Trophoblast cell (in vitro differentiated cells and primary cell): ENCODE results near the gene UBR1. TPM values are rescaled to one million over a fixed set of nuclear protein-coding genes. Genes with fewer than 3 reads are reported as not detected.
A peak's percentile ranks its signal among the peaks of the same experiment; 100 is the strongest.

Source experiments
- DNase-seq, 2 donors: peaks; one replicate each; pipeline ENCODE4 v3.0.0-alpha.2; 2016
- H2AFZ ChIP-seq: 2 replicates; pipeline ENCODE4 v1.6.1; 2013; ENCODE audit warnings: low read length, moderate library complexity, mild to moderate bottlenecking; ENCODE audit not compliant: insufficient read depth, poor library complexity
- H2AK5ac ChIP-seq: 2 replicates; pipeline ENCODE4 v1.6.1; 2013; ENCODE audit warnings: mild to moderate bottlenecking, low read length
- H2BK120ac ChIP-seq: 2 replicates; pipeline ENCODE4 v1.6.1; 2013; ENCODE audit warnings: low read length, mild to moderate bottlenecking, moderate library complexity; ENCODE audit not compliant: insufficient read depth, poor library complexity
- H2BK12ac ChIP-seq: 2 replicates; pipeline ENCODE4 v1.6.1; 2013; ENCODE audit warnings: mild to moderate bottlenecking, low read length, moderate library complexity
- H2BK5ac ChIP-seq: 2 replicates; pipeline ENCODE4 v1.6.1; 2013; ENCODE audit warnings: low read length, low read depth, moderate library complexity, mild to moderate bottlenecking; ENCODE audit not compliant: poor library complexity
- H3K14ac ChIP-seq: 2 replicates; pipeline ENCODE4 v1.6.1; 2013; ENCODE audit warnings: mild to moderate bottlenecking, low read length
- H3K18ac ChIP-seq: 2 replicates; pipeline ENCODE4 v1.6.1; 2013; ENCODE audit warnings: mild to moderate bottlenecking, low read length
- H3K23ac ChIP-seq: 2 replicates; pipeline ENCODE4 v1.6.1; 2013; ENCODE audit warnings: low read length
- H3K27ac ChIP-seq: 2 replicates; pipeline ENCODE4 v1.5.1; 2013; ENCODE audit warnings: low read depth, mild to moderate bottlenecking, inconsistent platforms, low read length, moderate library complexity
- H3K27me3 ChIP-seq: 2 replicates; pipeline ENCODE4 v1.6.1; 2013; ENCODE audit warnings: inconsistent platforms, mild to moderate bottlenecking, low read length, moderate library complexity; ENCODE audit not compliant: insufficient read depth
- H3K36me3 ChIP-seq, 2 experiments: 1 replicate in 1 of 2; 2 replicates in 1 of 2; pipeline ENCODE4 v1.6.1; 2013; ENCODE audit warnings: low read length in 2 of 2, mild to moderate bottlenecking in 2 of 2, moderate library complexity in 1 of 2; ENCODE audit not compliant: insufficient read depth in 2 of 2, control insufficient read depth in 1 of 2
- H3K4ac ChIP-seq: 2 replicates; pipeline ENCODE4 v1.6.1; 2013; ENCODE audit warnings: low read depth, mild to moderate bottlenecking, low read length, moderate library complexity
- H3K4me1 ChIP-seq, 2 experiments: 1 replicate in 1 of 2; 2 replicates in 1 of 2; pipeline ENCODE4 v1.6.1; 2013; ENCODE audit warnings: low read length in 2 of 2, mild to moderate bottlenecking in 2 of 2, moderate library complexity in 1 of 2; ENCODE audit not compliant: insufficient read depth in 2 of 2, control insufficient read depth in 1 of 2
- H3K4me2 ChIP-seq: 2 replicates; pipeline ENCODE4 v1.6.1; 2013; ENCODE audit warnings: inconsistent platforms, mild to moderate bottlenecking, low read length, moderate library complexity
- H3K4me3 ChIP-seq: 2 replicates; pipeline ENCODE4 v1.5.1; 2013; ENCODE audit warnings: mild to moderate bottlenecking, low read depth, low read length, inconsistent platforms
- H3K79me1 ChIP-seq: one replicate; pipeline ENCODE4 v1.6.1; 2013; ENCODE audit warnings: low read length
- H3K79me2 ChIP-seq: 2 replicates; pipeline ENCODE4 v1.6.1; 2013; ENCODE audit warnings: low read length, mild to moderate bottlenecking; ENCODE audit not compliant: control insufficient read depth, insufficient read depth, poor library complexity
- H3K9ac ChIP-seq: 2 replicates; pipeline ENCODE4 v1.6.1; 2013; ENCODE audit warnings: mild to moderate bottlenecking, low read length
- H3K9me3 ChIP-seq: 2 replicates; pipeline ENCODE4 v1.6.1; 2013; ENCODE audit warnings: low read depth, mild to moderate bottlenecking, control low read depth, inconsistent platforms, low read length; ENCODE audit not compliant: insufficient read depth
- H4K12ac ChIP-seq: 2 replicates; pipeline ENCODE4 v1.6.1; 2013; ENCODE audit warnings: low read depth, mild to moderate bottlenecking, low read length, moderate library complexity
- H4K8ac ChIP-seq: 2 replicates; pipeline ENCODE4 v1.6.1; 2013; ENCODE audit warnings: low read depth, mild to moderate bottlenecking, low read length, moderate library complexity
- H4K91ac ChIP-seq: one replicate; pipeline ENCODE4 v1.6.1; 2013; ENCODE audit warnings: low read depth, mild to moderate bottlenecking, low read length, moderate library complexity
- WGBS: extraction: QIAGEN DNeasy Blood & Tissue Kit; methylation state at CpG from one replicate; pipeline ENCODE4 v1.1.7; 2013; ENCODE audit warnings: missing lambda C conversion rate; ENCODE audit not compliant: insufficient read length, insufficient coverage; ENCODE audit errors: extremely low coverage; 5-methylcytosine and 5-hydroxymethylcytosine counted together
- polyA plus RNA-seq: library from polyadenylated mRNA; stranded (reverse); fragments of 200-250 nt; gene quantifications from 2 replicates; pipeline ENCODE4 v1.2.3, GENCODE V29; 2013

UBR1 gene
- 14.0 and 14.4 TPM in 2 replicates for polyA plus RNA-seq

GRCh38 chr15:43105778-43106485 lies at the start of gene UBR1:
UBR1 (minus strand) TSS chr15:43106038; CDS start chr15:43106022, 16 bp downstream.
- H3K79me1 ChIP-seq = peaks cover 3% of the 10 kb centered on the region
- H3K9me3 ChIP-seq = no peaks in the 10 kb centered on the region
- peak within 1 kb of the TSS; percentile 34 for H2BK120ac ChIP-seq
- peaks cover 8% of the 10 kb centered on the region for H3K79me2 ChIP-seq
- DNase-seq = peak; percentile 88 to 93
- H3K27me3 ChIP-seq = no peaks in the 10 kb centered on the region
- peaks cover 0 to 5% of the 10 kb centered on the region in 2 experiments for H3K4me1 ChIP-seq
- H2BK5ac ChIP-seq = peak within 1 kb of the TSS; percentile 24
- peak within 1 kb of the TSS; percentile 50 for H3K27ac ChIP-seq
- H3K4me2 ChIP-seq = peak within 1 kb of the TSS; percentile 78
- H3K14ac ChIP-seq = peak within 1 kb of the TSS; percentile 76
- peaks cover 3 to 7% of the 10 kb centered on the region in 2 experiments for H3K36me3 ChIP-seq
- peak within 1 kb of the TSS; percentile 57 for H3K4ac ChIP-seq
- no peak within 1 kb of the TSS for H2BK12ac ChIP-seq
- no peak within 1 kb of the TSS for H3K23ac ChIP-seq
- H2AK5ac ChIP-seq = peak within 1 kb of the TSS; percentile 71
- peak within 1 kb of the TSS; percentile 51 for H4K91ac ChIP-seq
- H3K9ac ChIP-seq = peak within 1 kb of the TSS; percentile 96
- peak within 1 kb of the TSS; percentile 89 for H4K8ac ChIP-seq
- H4K12ac ChIP-seq = peak within 1 kb of the TSS; percentile 80
- H3K18ac ChIP-seq = peak within 1 kb of the TSS; percentile 63
- H3K4me3 ChIP-seq = peak within 1 kb of the TSS; percentile 93
- peak within 1 kb of the TSS; percentile 94 for H2AFZ ChIP-seq
- WGBS = no CpG with 5 or more reads among the region's 33 CpGs

DNA sequence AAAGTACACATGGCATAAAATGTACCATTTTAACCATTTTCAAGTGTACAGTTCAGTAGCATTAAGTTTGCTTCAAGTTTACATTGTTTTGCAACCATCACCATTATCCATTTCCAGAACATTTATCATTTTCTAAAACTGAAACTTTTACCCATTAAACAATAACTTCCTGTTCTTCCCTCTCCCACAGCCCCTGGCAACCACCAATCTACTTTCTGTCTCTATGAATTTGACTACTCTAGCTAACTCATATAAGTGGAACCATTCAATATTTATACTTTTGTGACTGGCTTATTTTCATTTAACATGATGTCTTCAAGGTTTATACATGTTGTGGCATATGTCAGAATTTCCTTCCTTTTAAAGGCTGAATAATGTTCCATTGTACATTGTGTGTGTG lies 47.4 kb upstream of the UBR1 start:
- Histone ChIP-seq H2BK120ac (no peak overlapping the region), H3K18ac (no peak overlapping the region), H3K79me1 (no peaks in the 10 kb centered on the region), H3K9me3 (no peaks in the 10 kb centered on the region), H3K4me1 (no peaks in the 10 kb centered on the region), H3K27ac (no peak overlapping the region), H3K14ac (no peak overlapping the region), H2AK5ac (no peak overlapping the region), H2AFZ (no peak overlapping the region), H3K36me3 (peaks cover 2 to 7% of the 10 kb centered on the region in 2 experiments), H3K79me2 (no peaks in the 10 kb centered on the region), H2BK12ac (no peak overlapping the region), H3K4me3 (no peak overlapping the region), H4K91ac (no peak overlapping the region), H4K8ac (no peak overlapping the region), H4K12ac (no peak overlapping the region), H3K4ac (no peak overlapping the region), H2BK5ac (no peak overlapping the region), H3K23ac (no peak overlapping the region), H3K4me2 (no peak overlapping the region), H3K9ac (no peak overlapping the region), H3K27me3 (no peaks in the 10 kb centered on the region)
- DNase-seq = no peak

DNA sequence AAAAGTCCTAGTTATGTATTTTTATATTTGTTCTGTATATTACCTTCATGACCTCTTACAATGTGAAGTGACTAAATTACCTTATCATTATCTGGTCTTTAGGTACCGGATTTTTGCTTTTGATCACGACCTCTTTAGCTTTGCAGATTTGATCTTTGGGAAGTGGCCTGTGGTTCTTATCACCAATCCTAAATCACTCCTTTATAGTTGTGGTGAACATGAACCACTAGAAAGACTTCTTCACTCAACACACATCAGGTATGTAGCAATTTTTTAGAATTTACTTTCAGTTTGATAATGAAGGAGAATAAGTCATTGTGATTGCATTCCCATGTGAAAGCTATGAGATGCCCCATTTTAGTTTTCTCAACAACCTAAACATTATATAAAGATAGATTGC lies 45.9 kb upstream of the UBR1 start:
- Histone ChIP-seq H2BK12ac (no peak overlapping the region), H2BK5ac (no peak overlapping the region), H3K27ac (no peak overlapping the region), H4K91ac (no peak overlapping the region), H3K18ac (no peak overlapping the region), H3K4me1 (no peaks in the 10 kb centered on the region), H4K12ac (no peak overlapping the region), H2BK120ac (no peak overlapping the region), H4K8ac (no peak overlapping the region), H3K14ac (no peak overlapping the region), H3K4me2 (no peak overlapping the region), H3K36me3 (peaks cover 2 to 7% of the 10 kb centered on the region in 2 experiments), H3K23ac (no peak overlapping the region), H3K4ac (no peak overlapping the region), H2AK5ac (no peak overlapping the region), H3K9ac (no peak overlapping the region), H3K27me3 (no peaks in the 10 kb centered on the region), H3K9me3 (no peaks in the 10 kb centered on the region), H3K79me1 (no peaks in the 10 kb centered on the region), H3K79me2 (no peaks in the 10 kb centered on the region), H3K4me3 (no peak overlapping the region), H2AFZ (no peak overlapping the region)
- DNase-seq = no peak
- WGBS = no CpG with 5 or more reads among the region's 2 CpGs

DNA sequence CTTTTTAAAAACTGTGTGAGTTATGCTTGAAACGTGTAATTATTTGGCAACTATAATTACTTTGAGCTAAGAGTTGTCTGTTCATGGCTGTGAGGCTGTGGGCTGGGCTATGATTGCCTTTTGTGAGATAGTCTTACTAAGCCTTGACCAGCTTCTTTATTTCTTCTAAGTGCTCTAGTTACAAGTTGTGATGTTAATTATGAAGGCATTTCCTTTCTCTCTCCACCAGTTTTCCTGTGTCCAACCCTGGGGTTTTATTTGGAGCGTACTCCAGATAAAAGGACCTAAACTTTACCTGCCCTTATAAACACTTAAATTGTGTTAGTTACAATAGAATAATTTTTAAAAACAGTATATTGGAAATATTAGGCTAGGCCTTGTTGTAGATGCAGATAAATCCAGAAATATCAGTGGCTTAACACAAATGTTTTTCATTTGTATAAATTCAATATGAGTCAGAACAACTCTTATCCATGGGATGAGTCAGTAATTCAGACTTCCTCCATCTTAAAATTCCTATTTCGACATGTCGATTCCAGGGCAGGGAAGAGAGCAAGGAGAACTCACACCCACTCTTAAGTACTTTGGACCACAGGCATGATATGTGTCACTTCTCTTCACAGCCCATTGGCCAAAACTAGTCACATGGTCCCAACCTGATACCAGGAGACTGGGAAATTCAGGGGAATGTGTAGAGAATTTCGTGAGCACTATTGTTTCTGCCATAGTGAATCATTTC lies 44.5 kb upstream of the UBR1 start:
- Histone ChIP-seq H2BK5ac (no peak overlapping the region), H3K36me3 (peaks cover 2 to 7% of the 10 kb centered on the region in 2 experiments), H3K4me1 (no peaks in the 10 kb centered on the region), H3K14ac (no peak overlapping the region), H2BK120ac (no peak overlapping the region), H3K79me1 (no peaks in the 10 kb centered on the region), H3K23ac (no peak overlapping the region), H2AK5ac (no peak overlapping the region), H3K4ac (no peak overlapping the region), H3K4me2 (no peak overlapping the region), H3K79me2 (no peaks in the 10 kb centered on the region), H2AFZ (no peak overlapping the region), H2BK12ac (no peak overlapping the region), H3K9ac (no peak overlapping the region), H3K18ac (no peak overlapping the region), H3K27ac (no peak overlapping the region), H3K4me3 (no peak overlapping the region), H3K9me3 (no peaks in the 10 kb centered on the region), H4K8ac (no peak overlapping the region), H3K27me3 (no peaks in the 10 kb centered on the region), H4K12ac (no peak overlapping the region), H4K91ac (no peak overlapping the region)
- DNase-seq = peak; percentile 69 to 81
- no CpG with 5 or more reads among the region's 5 CpGs for WGBS
